ENCODE results near the gene DNAI7.

DNA sequence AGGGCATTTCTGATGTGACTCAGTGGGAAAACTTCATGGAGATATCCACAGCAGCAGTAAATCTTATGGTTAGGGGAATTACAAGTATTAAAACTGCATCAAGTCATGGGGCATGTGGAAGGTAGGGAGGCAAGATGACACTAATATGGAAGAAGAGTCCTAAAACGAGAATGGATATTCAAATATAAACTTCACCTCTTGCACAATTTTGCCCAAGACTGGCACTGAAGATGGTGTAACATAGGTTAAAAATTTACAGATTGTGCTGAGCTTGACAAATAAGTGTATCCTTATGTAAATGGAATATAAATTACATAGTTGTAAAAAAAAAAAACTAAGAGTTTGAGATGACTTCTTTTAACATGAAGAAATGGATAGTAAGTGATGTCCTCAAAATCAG is 12.9 kb upstream of the DNAI7 start:
- TF ChIP-seq, protein P1, sequence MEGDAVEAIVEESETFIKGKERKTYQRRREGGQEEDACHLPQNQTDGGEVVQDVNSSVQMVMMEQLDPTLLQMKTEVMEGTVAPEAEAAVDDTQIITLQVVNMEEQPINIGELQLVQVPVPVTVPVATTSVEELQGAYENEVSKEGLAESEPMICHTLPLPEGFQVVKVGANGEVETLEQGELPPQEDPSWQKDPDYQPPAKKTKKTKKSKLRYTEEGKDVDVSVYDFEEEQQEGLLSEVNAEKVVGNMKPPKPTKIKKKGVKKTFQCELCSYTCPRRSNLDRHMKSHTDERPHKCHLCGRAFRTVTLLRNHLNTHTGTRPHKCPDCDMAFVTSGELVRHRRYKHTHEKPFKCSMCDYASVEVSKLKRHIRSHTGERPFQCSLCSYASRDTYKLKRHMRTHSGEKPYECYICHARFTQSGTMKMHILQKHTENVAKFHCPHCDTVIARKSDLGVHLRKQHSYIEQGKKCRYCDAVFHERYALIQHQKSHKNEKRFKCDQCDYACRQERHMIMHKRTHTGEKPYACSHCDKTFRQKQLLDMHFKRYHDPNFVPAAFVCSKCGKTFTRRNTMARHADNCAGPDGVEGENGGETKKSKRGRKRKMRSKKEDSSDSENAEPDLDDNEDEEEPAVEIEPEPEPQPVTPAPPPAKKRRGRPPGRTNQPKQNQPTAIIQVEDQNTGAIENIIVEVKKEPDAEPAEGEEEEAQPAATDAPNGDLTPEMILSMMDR (IDR thresholded peaks at IDR 0.05 in 2 of 3, conservative IDR thresholded peaks at IDR 0.05 in 1 of 3; ENCODE audit: borderline replicate concordance in 1 of 3, insufficient read depth in 1 of 3, low read depth in 2 of 3, low read length in 2 of 3): no peak
- TF ChIP-seq POLR2AphosphoS5 (IDR thresholded peaks at IDR 0.05; ENCODE audit: low read depth, low read length): no peak
- TF ChIP-seq FOSL1 (IDR thresholded peaks at IDR 0.05; ENCODE audit: low read depth): no peak
- no peak for TF ChIP-seq POLR2A (IDR thresholded peaks at IDR 0.05; ENCODE audit: borderline replicate concordance, extremely low read depth, insufficient read depth, insufficient read length)

Measured in HCT116 (cell line).